GM08714 (cell line): ENCODE data around the gene OR2W1.
A peak's percentile ranks its signal among the peaks of the same experiment; 100 is the strongest.

ENCODE experiments used
- H3K4me3 ChIP-seq: fragments of 200-500 bp; sonication (Bioruptor generic); 2 replicates; pipeline ENCODE4 v1.5.1; 2014; ENCODE audit warnings: mild to moderate bottlenecking, low read length, inconsistent platforms
- ZNF274 ChIP-seq: IDR thresholded peaks from 2 replicates; pipeline ENCODE4 v1.6.1; 2012; ENCODE audit warnings: mild to moderate bottlenecking, low read depth, low read length

The OR2W1 gene

DNA sequence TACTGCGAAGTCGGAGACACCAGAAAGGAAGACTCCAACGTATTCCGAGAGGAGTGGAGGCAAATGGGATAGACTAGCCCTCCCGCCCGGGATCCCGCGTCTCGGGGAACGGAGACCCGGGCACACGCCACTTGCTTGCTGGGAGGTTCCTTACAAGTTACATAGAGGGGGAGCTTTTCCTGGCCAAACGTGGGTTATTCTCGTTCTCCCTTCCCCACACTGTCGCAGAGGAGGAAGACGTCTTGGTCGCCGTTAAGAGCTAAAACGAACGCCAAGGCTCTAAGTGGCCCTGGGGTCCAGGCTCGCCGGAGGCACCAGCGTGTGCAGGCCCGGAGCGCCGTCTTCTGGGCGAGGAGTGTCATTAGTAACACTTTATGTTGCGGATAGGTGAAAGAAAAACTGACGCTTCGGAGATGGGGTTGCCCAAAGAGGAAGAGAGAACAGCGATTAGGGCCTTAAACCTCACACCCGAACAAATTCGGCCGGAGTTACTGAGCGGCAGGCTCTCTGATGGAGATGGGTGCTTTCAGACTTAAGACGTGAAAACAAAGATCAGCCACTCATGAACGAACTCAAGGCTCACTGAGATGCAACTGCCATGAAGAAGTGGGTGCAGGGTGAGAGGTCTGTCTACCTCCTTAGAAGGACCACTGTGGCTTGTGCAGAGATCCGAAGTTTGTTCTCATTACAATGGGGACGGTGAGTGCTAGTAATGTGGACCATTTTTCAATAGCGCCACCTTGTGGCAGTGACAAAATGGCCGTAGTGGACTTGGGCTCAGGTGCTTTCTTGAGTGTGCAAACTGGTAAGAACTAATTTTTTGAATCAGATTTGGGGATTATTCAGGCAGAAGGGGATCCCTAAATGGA is 28.2 kb downstream of the OR2W1 start:
- no peak for TF ChIP-seq ZNF274
- H3K4me3 ChIP-seq: peak overlapping the region; percentile 81

GRCh38 chr6:29014729-29015608 is 30.0 kb downstream of the OR2W1 start:
- H3K4me3 ChIP-seq: no peak overlapping the region
- no peak for TF ChIP-seq ZNF274

- no peak for TF ChIP-seq ZNF274
- peak overlapping the region; percentile 9; the same call in 1 of the 2 replicates for H3K4me3 ChIP-seq
These were observed 33.7 kb downstream of the OR2W1 start for GRCh38 chr6:29011276-29011734.

DNA sequence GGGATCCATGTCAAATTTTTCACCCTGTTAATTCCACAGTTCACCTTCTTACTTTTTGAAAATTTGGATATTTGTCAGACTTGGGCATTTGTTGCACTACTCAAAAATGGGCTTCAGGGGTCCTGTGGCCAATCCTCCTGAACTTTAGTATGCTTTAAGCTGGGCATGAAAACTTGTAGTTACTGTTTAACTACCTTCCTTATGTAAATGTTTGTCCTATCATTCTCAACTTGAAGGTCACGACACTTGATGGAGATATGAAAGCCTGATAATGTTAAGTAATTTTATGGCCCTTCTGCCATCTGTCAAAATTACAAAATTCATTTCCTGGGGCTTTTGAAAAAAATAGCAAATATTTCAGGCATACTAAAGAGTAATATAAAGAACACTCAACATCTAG is 35.6 kb downstream of the OR2W1 start:
- no peak for TF ChIP-seq ZNF274
- no peak overlapping the region for H3K4me3 ChIP-seq

- TF ChIP-seq ZNF274: no peak
- H3K4me3 ChIP-seq: no peak overlapping the region
These were observed 36.9 kb downstream of the OR2W1 start for GRCh38 chr6:29008089-29008488.

- H3K4me3 ChIP-seq: peak within 1 kb of the TSS; percentile 13; the same call in 1 of the 2 replicates
- no peak for TF ChIP-seq ZNF274
These were observed 39.6 kb downstream of the OR2W1 start, which contains the start of gene ZNF311 for GRCh38 chr6:29005183-29005885. Gene ZNF311, minus strand, starts transcription at chr6:29005315. Its CDS starts 1,361 bp downstream, at chr6:29003954.

GRCh38 chr6:28996844-28997510 is 48.0 kb downstream of the OR2W1 start:
- no peak overlapping the region for H3K4me3 ChIP-seq
- TF ChIP-seq ZNF274: no peak

DNA sequence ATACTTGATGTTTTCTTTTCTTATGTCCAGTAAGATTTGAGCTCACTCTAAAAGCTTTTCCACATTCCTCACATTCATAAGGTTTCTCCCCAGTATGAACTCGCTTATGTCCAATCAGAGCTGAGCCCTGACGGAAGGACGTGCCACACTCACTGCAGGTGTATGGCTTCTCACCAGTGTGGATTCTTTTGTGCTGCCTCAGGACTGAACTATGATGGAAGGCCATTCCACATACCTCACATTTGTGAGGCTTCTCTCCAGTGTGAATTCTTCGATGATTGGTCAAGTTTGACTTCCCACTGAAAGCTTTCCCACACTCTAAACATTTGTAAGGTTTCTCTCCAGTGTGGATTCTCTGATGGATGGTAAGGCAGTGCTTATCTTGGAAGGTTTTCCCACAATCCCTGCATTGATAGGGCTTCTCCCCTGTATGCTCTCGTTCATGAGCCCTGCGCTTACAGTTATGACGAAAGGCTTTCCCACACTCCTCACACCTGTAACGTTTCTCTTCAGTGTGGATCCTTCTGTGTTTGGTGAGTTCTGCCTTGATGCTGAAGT is 49.8 kb downstream of the OR2W1 start:
- no peak overlapping the region for H3K4me3 ChIP-seq
- TF ChIP-seq ZNF274: no peak
